ENCODE measurements around the gene BLTP2.
A peak's percentile ranks its signal among the peaks of the same experiment; 100 is the strongest.

BLTP2 gene

GRCh38 chr17:28644787-28645575 is at the start of gene BLTP2:
BLTP2 (minus strand) TSS chr17:28645158; CDS start chr17:28645056, 102 bp downstream.
- no peak for TF ChIP-seq CTCF (IDR thresholded peaks at IDR 0.05; ENCODE audit: insufficient read depth, low read length, missing control alignments)
- POLR2A ChIA-PET: interaction anchor here (1.0 to 1.3 kb wide), 3 partner anchors 11 to 24 kb away, joined by 4 to 5 read pairs (median 5); no protein-coding TSS in a partner anchor
- peak within 1 kb of the TSS; percentile 93 for H3K4me3 ChIP-seq (ENCODE audit: low read depth, low read length)
- CTCF ChIA-PET: interaction anchor here (1.0 to 7.1 kb wide), 13 partner anchors 9 to 119 kb away, joined by 3 to 85 read pairs (median 6); partner anchors contain the start of genes ALDOC, RSKR, SDF2 and SUPT6H
- peak; percentile 50 for DNase-seq (ENCODE audit: low read depth, low spot score)

- CTCF ChIA-PET: interaction anchor here (0.8 to 2.1 kb wide), 2 partner anchors 46 to 47 kb away, joined by 3 to 4 read pairs; no protein-coding TSS in a partner anchor
Measured at GRCh38 chr17:28693869-28694268, 48.9 kb upstream of the BLTP2 start.

GRCh38 chr17:28689011-28689410 is 44.1 kb upstream of the BLTP2 start:
- POLR2A ChIA-PET: no interaction called here
- CTCF ChIA-PET: no interaction called here
- no peak overlapping the region for H3K4me3 ChIP-seq (ENCODE audit: low read depth, low read length)
- no peak for DNase-seq (ENCODE audit: low read depth, low spot score)
- no peak for TF ChIP-seq CTCF (IDR thresholded peaks at IDR 0.05; ENCODE audit: insufficient read depth, low read length, missing control alignments)

More at GRCh38 chr17:28693869-28694268, 48.9 kb upstream of the BLTP2 start:
- TF ChIP-seq CTCF (IDR thresholded peaks at IDR 0.05; ENCODE audit: insufficient read depth, low read length, missing control alignments): no peak
- POLR2A ChIA-PET: interaction anchor here (1.2 kb wide), 1 partner anchor 13 kb away, joined by 3 read pairs; no protein-coding TSS in a partner anchor
- no peak overlapping the region for H3K4me3 ChIP-seq (ENCODE audit: low read depth, low read length)
- no peak for DNase-seq (ENCODE audit: low read depth, low spot score)

GRCh38 chr17:28688481-28688880 is 43.5 kb upstream of the BLTP2 start:
- no peak for DNase-seq (ENCODE audit: low read depth, low spot score)
- no peak for TF ChIP-seq CTCF (IDR thresholded peaks at IDR 0.05; ENCODE audit: insufficient read depth, low read length, missing control alignments)
- no peak overlapping the region for H3K4me3 ChIP-seq (ENCODE audit: low read depth, low read length)
- ChIA-PET CTCF (interaction anchor here (0.6 kb wide), 1 partner anchor 68 kb away, joined by 3 read pairs; no protein-coding TSS in a partner anchor), POLR2A (no interaction called here)

- no peak overlapping the region for H3K4me3 ChIP-seq (ENCODE audit: low read depth, low read length)
- no peak for DNase-seq (ENCODE audit: low read depth, low spot score)
- ChIA-PET CTCF (interaction anchor here (1.0 kb wide), 1 partner anchor 10 kb away, joined by 4 read pairs; no protein-coding TSS in a partner anchor), POLR2A (no interaction called here)
- TF ChIP-seq CTCF (IDR thresholded peaks at IDR 0.05; ENCODE audit: insufficient read depth, low read length, missing control alignments): no peak
Measured at GRCh38 chr17:28686296-28686695, 41.3 kb upstream of the BLTP2 start.

GRCh38 chr17:28685366-28685765 is 40.4 kb upstream of the BLTP2 start:
- no peak overlapping the region for H3K4me3 ChIP-seq (ENCODE audit: low read depth, low read length)
- no peak for DNase-seq (ENCODE audit: low read depth, low spot score)
- ChIA-PET POLR2A (no interaction called here), CTCF (interaction anchor here (1.7 kb wide), 1 partner anchor 10 kb away, joined by 4 read pairs; no protein-coding TSS in a partner anchor)
- no peak for TF ChIP-seq CTCF (IDR thresholded peaks at IDR 0.05; ENCODE audit: insufficient read depth, low read length, missing control alignments)

All from AG04449 (cell line).